Fibroblast of skin of abdomen (primary cell): ENCODE data around the gene FXYD7.

Experiments used
- DNase-seq: peaks from one replicate; pipeline ENCODE4 v3.0.0-alpha.2; 2013

The FXYD7 gene

GRCh38 chr19:35110974-35111373, 32.1 kb upstream of the FXYD7 start:
- DNase-seq = no peak

GRCh38 chr19:35112995-35113688, 29.9 kb upstream of the FXYD7 start:
- DNase-seq = no peak

- DNase-seq = peak; percentile 49
Observed at GRCh38 chr19:35114353-35115176, 28.5 kb upstream of the FXYD7 start.

- DNase-seq = no peak
Observed at GRCh38 chr19:35115177-35115951, 27.7 kb upstream of the FXYD7 start, which contains the start of gene FXYD3. Gene FXYD3, plus strand, starts transcription at chr19:35115823. Its CDS starts 3,554 bp downstream, at chr19:35119377.

- no peak for DNase-seq
Observed at GRCh38 chr19:35116072-35116801, 26.8 kb upstream of the FXYD7 start.

- DNase-seq = no peak
Observed at GRCh38 chr19:35117116-35117515, 25.9 kb upstream of the FXYD7 start.

- no peak for DNase-seq
Observed at GRCh38 chr19:35117799-35118198, 25.3 kb upstream of the FXYD7 start.

- DNase-seq = no peak
Observed at GRCh38 chr19:35118268-35119020, 24.6 kb upstream of the FXYD7 start.

GRCh38 chr19:35119091-35119490, 24.0 kb upstream of the FXYD7 start:
- no peak for DNase-seq

GRCh38 chr19:35119578-35120155, 23.4 kb upstream of the FXYD7 start:
- DNase-seq = no peak

- DNase-seq = peak; percentile 79
Observed at GRCh38 chr19:35120492-35120891, 22.6 kb upstream of the FXYD7 start.

GRCh38 chr19:35120898-35121297, 22.2 kb upstream of the FXYD7 start:
- no peak for DNase-seq

GRCh38 chr19:35122687-35123551, 20.1 kb upstream of the FXYD7 start:
- DNase-seq = no peak

GRCh38 chr19:35123573-35123972, 19.5 kb upstream of the FXYD7 start:
- no peak for DNase-seq

GRCh38 chr19:35124098-35125060, 18.7 kb upstream of the FXYD7 start:
- DNase-seq = peak; percentile 95

GRCh38 chr19:35125270-35125717, 17.8 kb upstream of the FXYD7 start:
- no peak for DNase-seq

GRCh38 chr19:35125749-35126623, 17.1 kb upstream of the FXYD7 start:
- no peak for DNase-seq

GRCh38 chr19:35126624-35126959, 16.5 kb upstream of the FXYD7 start:
- no peak for DNase-seq
